IMR-90 (cell line): ENCODE results near the gene ADGRG2. TPM values are rescaled to one million over a fixed set of nuclear protein-coding genes. Genes with fewer than 3 reads are reported as not detected.

Experiments
- ATAC-seq: fragments of 200-7000 bp; cut with Tn5 transposase; 2 replicates; pipeline ENCODE4 v1.9.1; 2020; ENCODE audit warnings: low read depth, mild to moderate bottlenecking, moderate library complexity
- BruUV-seq: library from RNA; stranded (reverse); fragments of 400-500 nt; replicated peaks from 2 replicates; lab custom pipeline; 2021; lab: Mats Ljungman, UMichigan
- CTCF ChIA-PET: fragments of 300-600 bp; formaldehyde crosslinking; extraction: SDS; loops from one replicate; lab custom pipeline; 2021; ENCODE audit warnings: antibody characterized with exemption; lab: Yijun Ruan, JAX
- POLR2A ChIA-PET: fragments of 300-600 bp; sonication (Branson Sonifier 250); formaldehyde crosslinking; loops from one replicate; lab custom pipeline; 2022; ENCODE audit warnings: antibody characterized with exemption; ENCODE audit not compliant: unreplicated experiment; lab: Charles Lee
- DNase-seq: peaks from one replicate; pipeline ENCODE4 v3.0.0; 2013
- H2AFZ ChIP-seq: replicated peaks from 2 replicates; pipeline ENCODE3; 2013; ENCODE audit warnings: low read length, mild to moderate bottlenecking; ENCODE audit not compliant: poor library complexity
- H2AK5ac ChIP-seq: 2 replicates; pipeline ENCODE4 v1.6.1; 2013; ENCODE audit warnings: low read depth, low read length, inconsistent platforms
- H2AK9ac ChIP-seq: replicated peaks from 2 replicates; pipeline ENCODE3; 2013; ENCODE audit warnings: mild to moderate bottlenecking, low read depth, low read length, moderate library complexity; ENCODE audit not compliant: poor library complexity
- H2BK120ac ChIP-seq: 2 replicates; pipeline ENCODE4 v1.6.1; 2013; ENCODE audit warnings: low read depth, low read length, inconsistent platforms
- H2BK15ac ChIP-seq: 3 replicates; pipeline ENCODE4 v1.6.1; 2013; ENCODE audit warnings: low read depth, low read length, inconsistent platforms
- H2BK20ac ChIP-seq: 2 replicates; pipeline ENCODE4 v1.6.1; 2013; ENCODE audit warnings: low read depth, mild to moderate bottlenecking, inconsistent platforms, low read length, moderate library complexity
- H2BK5ac ChIP-seq: 2 replicates; pipeline ENCODE4 v1.6.1; 2013; ENCODE audit warnings: mild to moderate bottlenecking, low read depth, low read length, inconsistent platforms; ENCODE audit not compliant: poor library complexity, severe bottlenecking
- H3K14ac ChIP-seq: replicated peaks from 2 replicates; pipeline ENCODE4 v1.6.1; 2013; ENCODE audit warnings: low read depth, low read length, inconsistent platforms
- H3K18ac ChIP-seq: 2 replicates; pipeline ENCODE4 v1.6.1; 2013; ENCODE audit warnings: low read depth, low read length, control low read depth
- H3K23ac ChIP-seq: 2 replicates; pipeline ENCODE4 v1.6.1; 2013; ENCODE audit warnings: low read depth, low read length, inconsistent platforms
- H3K27ac ChIP-seq: 2 replicates; pipeline ENCODE4 v1.5.1; 2013; ENCODE audit warnings: mild to moderate bottlenecking, control low read depth, low read length; ENCODE audit not compliant: insufficient read depth
- H3K27me3 ChIP-seq: 2 replicates; pipeline ENCODE4 v1.6.1; 2013; ENCODE audit warnings: low read length; ENCODE audit not compliant: control insufficient read depth, insufficient read depth
- H3K36me3 ChIP-seq: 2 replicates; pipeline ENCODE4 v1.6.1; 2013; ENCODE audit warnings: low read length, mixed read lengths; ENCODE audit not compliant: control insufficient read depth, insufficient read depth
- H3K4ac ChIP-seq: 2 replicates; pipeline ENCODE4 v1.6.1; 2013; ENCODE audit warnings: low read depth, low read length, inconsistent platforms
- H3K4me1 ChIP-seq: 2 replicates; pipeline ENCODE4 v1.6.1; 2013; ENCODE audit warnings: low read length, mixed read lengths; ENCODE audit not compliant: control insufficient read depth, insufficient read depth
- H3K4me2 ChIP-seq: 2 replicates; pipeline ENCODE4 v1.6.1; 2013; ENCODE audit warnings: low read depth, mild to moderate bottlenecking, control low read depth, low read length, moderate library complexity
- H3K4me3 ChIP-seq: 2 replicates; pipeline ENCODE4 v1.5.1; 2013; ENCODE audit warnings: low read depth, mild to moderate bottlenecking, control low read depth, low read length, moderate library complexity; ENCODE audit not compliant: insufficient read depth
- H3K56ac ChIP-seq: 2 replicates; pipeline ENCODE4 v1.6.1; 2013; ENCODE audit warnings: low read length, inconsistent platforms; ENCODE audit not compliant: insufficient read depth; ENCODE audit errors: extremely low read depth
- H3K79me1 ChIP-seq, 2 experiments: 2 replicates each; pipeline ENCODE4 v1.6.1; 2013; ENCODE audit warnings: low read length in 2 of 2, inconsistent platforms in 1 of 2, low read depth in 1 of 2
- H3K9ac ChIP-seq: 2 replicates; pipeline ENCODE4 v1.6.1; 2013; ENCODE audit warnings: low read depth, low read length, control low read depth
- H3K9me1 ChIP-seq: 2 replicates; pipeline ENCODE4 v1.6.1; 2013; ENCODE audit warnings: low read length, inconsistent platforms; ENCODE audit not compliant: insufficient read depth
- H3K9me3 ChIP-seq: 2 replicates; pipeline ENCODE4 v1.6.1; 2013; ENCODE audit warnings: low read length; ENCODE audit not compliant: control insufficient read depth, insufficient read depth
- H4K20me1 ChIP-seq: 2 replicates; pipeline ENCODE4 v1.6.1; 2013; ENCODE audit warnings: low read length, inconsistent platforms; ENCODE audit not compliant: insufficient read depth
- H4K5ac ChIP-seq: 2 replicates; pipeline ENCODE4 v1.6.1; 2013; ENCODE audit warnings: mild to moderate bottlenecking, low read depth, low read length, control low read depth
- H4K8ac ChIP-seq, 2 experiments: 2 replicates each; pipeline ENCODE4 v1.6.1; 2013; ENCODE audit warnings: low read depth in 2 of 2, low read length in 2 of 2, control low read depth in 1 of 2, inconsistent platforms in 1 of 2
- H4K91ac ChIP-seq: 2 replicates; pipeline ENCODE4 v1.6.1; 2013; ENCODE audit warnings: low read depth, low read length, inconsistent platforms; ENCODE audit not compliant: insufficient read depth
- FOS ChIP-seq: fragments of 150-350 bp; IDR thresholded peaks from 2 replicates; pipeline ENCODE4 v1.6.1; 2016; ENCODE audit warnings: low read depth, low read length
- WGBS, 2 experiments: methylation state at CpG; one replicate each; pipeline versions ENCODE4 v1.1.5 to v1.1.7; 2013; ENCODE audit warnings: missing lambda C conversion rate in 2 of 2; ENCODE audit not compliant: insufficient read length in 1 of 2; ENCODE audit errors: extremely low coverage in 2 of 2; 5-methylcytosine and 5-hydroxymethylcytosine counted together
- dilution Hi-C: fragments of 300-500 bp; cut with HindIII; formaldehyde crosslinking; loops from one replicate; pipeline ENCODE4 v1.14.3; 2018; ENCODE audit warnings: low sequenced_read_pairs; ENCODE audit not compliant: unreplicated experiment
- in situ Hi-C: fragments of 300-500 bp; cut with MboI; formaldehyde crosslinking; loops from 3 replicates; pipeline ENCODE4 v1.14.3; 2019; ENCODE audit warnings: low sequenced_read_pairs, inconsistent platforms, mixed read lengths
- intact Hi-C: fragments of 100-400 bp; cut with micrococcal nuclease; formaldehyde crosslinking; loops from 2 replicates; pipeline ENCODE4 v1.10.0; 2022
- polyA plus RNA-seq, 3 experiments: library from polyadenylated mRNA; depleted of rRNA; stranded (reverse); fragments of >200 nt; gene quantifications; 2 replicates each; pipeline ENCODE4 v1.2.3, GENCODE V29; 2012; ENCODE audit warnings: low replicate concordance in 1 of 3
- total RNA-seq: library from RNA; depleted of rRNA; stranded (reverse); fragments of >200 nt; gene quantifications from 2 replicates; pipeline ENCODE4 v1.2.3, GENCODE V29; 2012
- TF ChIP-seq, protein P1 (sequence below): fragments of 150-350 bp; IDR thresholded peaks from 2 replicates; pipeline ENCODE4 v1.6.1; 2017; ENCODE audit warnings: mild to moderate bottlenecking, antibody characterized with exemption, low read length, low read depth

ADGRG2 gene
- total and polyA plus RNA-seq, 2 of the 4 experiments (the other 2 are of a cell fraction), result under 0.01 to 0.07 TPM

DNA sequence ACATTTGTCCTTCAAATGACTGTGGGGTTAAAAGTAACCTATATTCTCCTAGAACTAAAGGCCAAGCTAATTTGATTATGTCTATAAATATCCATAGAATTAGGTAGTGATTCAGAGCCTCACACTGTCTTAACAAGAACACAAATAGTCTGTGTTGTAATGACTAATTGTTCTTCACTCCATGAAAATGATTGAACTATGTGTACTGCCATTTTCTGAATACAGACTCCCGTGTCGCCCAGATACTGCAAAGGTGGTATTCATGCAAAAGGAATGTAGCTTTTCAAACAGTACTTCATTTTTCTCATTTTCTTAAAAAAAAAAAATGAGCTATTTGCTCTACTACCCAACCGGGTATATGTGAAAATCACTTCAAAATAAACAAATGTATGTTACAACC lies 127.0 kb downstream of the ADGRG2 start:
- intact Hi-C loops, result no loop called here
- ChIA-PET CTCF (interaction anchor here (0.6 kb wide), 1 partner anchor 14 kb away, joined by 3 read pairs; no protein-coding TSS in a partner anchor), POLR2A (no interaction called here)
- Histone ChIP-seq H4K8ac (peak overlapping the region in 1 of 2 experiments; percentile 97; a peak in 2 of 4 replicates), H4K5ac (peak overlapping the region; percentile 90; the same call in 1 of the 2 replicates), H2BK20ac (peak overlapping the region; percentile 89; the same call in 1 of the 2 replicates), H3K4me2 (peak overlapping the region; percentile 85; the same call in 1 of the 2 replicates), H3K36me3 (no peaks in the 10 kb centered on the region), H3K9ac (peak overlapping the region; percentile 52; the same call in 1 of the 2 replicates), H3K14ac (peak overlapping the region; percentile 91; the same call in 1 of the 2 replicates), H4K91ac (peak overlapping the region; percentile 89; the same call in 1 of the 2 replicates), H3K4me3 (no peak overlapping the region), H2AFZ (no peak overlapping the region), H3K79me1 (peaks cover 0 to 11% of the 10 kb centered on the region in 2 experiments; a peak in 2 of 4 replicates), H3K9me3 (no peaks in the 10 kb centered on the region), H3K9me1 (peaks cover 3% of the 10 kb centered on the region; the same call in 1 of the 2 replicates), H2BK15ac (peak overlapping the region; percentile 89; the same call in 1 of the 3 replicates), H3K4ac (peak overlapping the region; percentile 89; the same call in 1 of the 2 replicates), H3K27ac (peak overlapping the region; percentile 57; the same call in 1 of the 2 replicates), H3K27me3 (no peaks in the 10 kb centered on the region), H2AK9ac (no peak overlapping the region), H2BK120ac (peak overlapping the region; percentile 98), H3K4me1 (0 out of 2 replicates have a peak, but pooled peaks cover 2% of the 10 kb centered on the region), H3K23ac (peak overlapping the region; percentile 96; the same call in 1 of the 2 replicates), H3K56ac (peak overlapping the region; percentile 95), H2BK5ac (peak overlapping the region; percentile 97), H2AK5ac (no peak overlapping the region), H4K20me1 (no peaks in the 10 kb centered on the region; the same call in 1 of the 2 replicates), H3K18ac (peak overlapping the region; percentile 99)
- no CpG with 5 or more reads among the region's 3 CpGs for WGBS, 2 experiments
- DNase-seq, result peak; percentile 61
- ATAC-seq, result peak; percentile 66
- dilution Hi-C loops, result no loop called here
- in situ Hi-C loops, result no loop called here
- no TSS peak for BruUV-seq
- TF ChIP-seq, protein P1, sequence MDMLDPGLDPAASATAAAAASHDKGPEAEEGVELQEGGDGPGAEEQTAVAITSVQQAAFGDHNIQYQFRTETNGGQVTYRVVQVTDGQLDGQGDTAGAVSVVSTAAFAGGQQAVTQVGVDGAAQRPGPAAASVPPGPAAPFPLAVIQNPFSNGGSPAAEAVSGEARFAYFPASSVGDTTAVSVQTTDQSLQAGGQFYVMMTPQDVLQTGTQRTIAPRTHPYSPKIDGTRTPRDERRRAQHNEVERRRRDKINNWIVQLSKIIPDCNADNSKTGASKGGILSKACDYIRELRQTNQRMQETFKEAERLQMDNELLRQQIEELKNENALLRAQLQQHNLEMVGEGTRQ, result no peak
- TF ChIP-seq FOS, result 0 out of 2 replicates have a peak, but pooled peaks have one; percentile 27
